GM18870 (cell line): ENCODE measurements around the gene PTX4.
"Not testable (repeated sequence)": the region's sequence is repeated elsewhere in the genome, so short reads cannot be mapped to it uniquely, and the experiment has no call there.

Experiments
- ATAC-seq: cut with Tn5 transposase; IDR thresholded peaks from one replicate; pipeline ENCODE4 v1.9.1; 2021; ENCODE audit warnings: moderate library complexity; ENCODE audit not compliant: unreplicated experiment

Gene PTX4

GRCh38 chr16:1446296-1447080 is 42.3 kb downstream of the PTX4 start:
- ATAC-seq: no peak

- ATAC-seq: no peak
Measured at GRCh38 chr16:1445518-1446203, 43.1 kb downstream of the PTX4 start.

- ATAC-seq: no peak
Measured at GRCh38 chr16:1444730-1445517, 43.8 kb downstream of the PTX4 start.

GRCh38 chr16:1443980-1444729 is 44.6 kb downstream of the PTX4 start, which contains the start of gene CCDC154:
Gene CCDC154, minus strand, starts transcription at chr16:1444556. Its CDS starts 234 bp downstream, at chr16:1444322.
- ATAC-seq: no peak

GRCh38 chr16:1443403-1443973 is 45.3 kb downstream of the PTX4 start:
- ATAC-seq: no peak

GRCh38 chr16:1442697-1443096 is 46.0 kb downstream of the PTX4 start:
- ATAC-seq: no peak

GRCh38 chr16:1441391-1441829 is 47.3 kb downstream of the PTX4 start:
- ATAC-seq: no peak

- not testable (repeated sequence) for ATAC-seq
Measured at GRCh38 chr16:1439699-1440074, 49.1 kb downstream of the PTX4 start.

GRCh38 chr16:1439058-1439698 is 49.6 kb downstream of the PTX4 start:
- ATAC-seq: no peak

GRCh38 chr16:1438229-1439057 is 50.3 kb downstream of the PTX4 start:
- ATAC-seq: no peak

GRCh38 chr16:1437606-1438005 is 51.1 kb downstream of the PTX4 start:
- ATAC-seq: no peak

GRCh38 chr16:1436731-1437355 is 51.9 kb downstream of the PTX4 start:
- ATAC-seq: no peak

GRCh38 chr16:1435921-1436697 is 52.6 kb downstream of the PTX4 start:
- no peak for ATAC-seq
